Right atrium auricular region (tissue), 2 donors: Measurements from ENCODE around the gene MTMR2. TPM values are rescaled to one million over a fixed set of nuclear protein-coding genes. Genes with fewer than 3 reads are reported as not detected.
"Not testable (repeated sequence)": the region's sequence is repeated elsewhere in the genome, so short reads cannot be mapped to it uniquely, and the experiment has no call there.

Experiments
- DNase-seq: peaks from one replicate; pipeline ENCODE4 v3.0.0-alpha.2; 2019; ENCODE audit warnings: low spot score
- H3K27ac ChIP-seq, 2 donors: fragments of 200-600 bp; sonication (generic); 1 replicate in 1 of 2; 2 replicates in 1 of 2; pipeline ENCODE4 v1.5.1; 2016 to 2019
- H3K27me3 ChIP-seq, 2 donors: fragments of 200-600 bp; sonication (generic); one replicate each; pipeline versions ENCODE4 v1.5.1 to v1.6.0; 2017 to 2019
- H3K36me3 ChIP-seq: fragments of 200-600 bp; sonication (generic); one replicate; pipeline ENCODE4 v1.5.1; 2016
- H3K4me1 ChIP-seq, 2 donors: fragments of 200-600 bp; sonication (generic); one replicate each; pipeline versions ENCODE4 v1.5.1 to v1.6.0; 2017 to 2019
- H3K4me3 ChIP-seq, 2 donors: fragments of 200-600 bp; sonication (generic); 1 replicate in 1 of 2; 2 replicates in 1 of 2; pipeline ENCODE4 v1.5.1; 2017 to 2019; ENCODE audit warnings: mild to moderate bottlenecking in 1 of 2, moderate library complexity in 1 of 2
- H3K9me3 ChIP-seq, 2 donors: fragments of 200-600 bp; sonication (generic); one replicate each; pipeline ENCODE4 v1.5.1; 2019
- CTCF ChIP-seq, 2 donors: fragments of 200-600 bp; sonication (generic); IDR thresholded peaks; one replicate each; pipeline ENCODE4 v1.5.1; 2019; ENCODE audit warnings: antibody characterized with exemption in 2 of 2
- total RNA-seq, 2 donors: library from RNA; depleted of rRNA; stranded (reverse); fragments of >200 nt; gene quantifications; one replicate each; pipeline ENCODE4 v1.1.0, GENCODE V29; 2016

MTMR2 gene
- total RNA-seq, 2 donors from 2014 or later: 14.9 to 15.3 TPM

DNA sequence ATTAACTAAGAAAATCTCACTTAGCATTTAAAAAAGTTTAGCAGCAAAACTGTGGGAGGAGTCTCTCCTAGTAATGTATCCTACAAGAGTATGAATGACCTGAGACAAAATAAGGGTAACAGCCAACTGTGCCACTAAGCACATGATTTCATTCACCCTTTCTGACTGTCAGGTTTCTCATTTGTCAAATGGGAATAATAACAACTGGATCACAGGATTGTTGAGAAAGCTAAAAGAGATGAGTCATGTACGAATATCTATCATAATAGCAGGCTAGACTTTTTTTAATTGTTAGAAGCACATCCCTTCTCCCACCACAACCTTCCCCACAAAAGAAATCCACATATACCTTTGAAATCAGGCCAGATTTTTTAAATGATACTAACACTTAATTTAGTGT, 39.5 kb downstream of the MTMR2 start:
- Histone ChIP-seq H3K4me3 (no peak overlapping the region), H3K27ac (no peak overlapping the region), H3K4me1 (peaks cover 0 to 6% of the 10 kb centered on the region in 2 donors), H3K9me3 (no peaks in the 10 kb centered on the region), H3K36me3 (peaks cover 10% of the 10 kb centered on the region), H3K27me3 (no peaks in the 10 kb centered on the region)
- DNase-seq: no peak
- TF ChIP-seq CTCF (IDR thresholded peaks at IDR 0.05): no peak

DNA sequence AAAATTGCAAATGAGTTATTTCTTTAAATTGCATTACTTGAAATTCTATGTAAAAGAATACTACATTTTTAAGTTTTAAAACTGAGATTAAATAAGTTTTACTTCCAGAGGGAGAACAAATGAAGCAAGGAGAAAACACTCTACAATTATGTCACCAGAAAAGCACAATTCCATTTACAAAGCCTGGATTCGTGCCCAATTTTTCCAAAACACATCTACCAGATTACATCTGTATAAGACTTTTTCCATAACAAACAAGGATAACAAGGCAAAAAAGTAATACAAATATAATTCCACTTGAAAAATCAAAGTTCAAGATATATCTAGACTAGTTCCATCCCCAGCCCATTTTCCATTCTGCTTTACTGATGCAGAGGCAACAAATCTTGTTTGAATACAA, 40.5 kb downstream of the MTMR2 start:
- no peak for DNase-seq
- no peak for TF ChIP-seq CTCF (IDR thresholded peaks at IDR 0.05)
- peaks cover 10% of the 10 kb centered on the region for H3K36me3 ChIP-seq
- H3K4me3 ChIP-seq: no peak overlapping the region
- H3K27ac ChIP-seq: no peak overlapping the region
- peaks cover 0 to 6% of the 10 kb centered on the region in 2 donors for H3K4me1 ChIP-seq
- no peaks in the 10 kb centered on the region for H3K27me3 ChIP-seq
- no peaks in the 10 kb centered on the region for H3K9me3 ChIP-seq

GRCh38 chr11:95877291-95877690, 46.6 kb downstream of the MTMR2 start:
- DNase-seq: no peak
- no peak for TF ChIP-seq CTCF (IDR thresholded peaks at IDR 0.05)
- no peaks in the 10 kb centered on the region for H3K4me1 ChIP-seq
- H3K9me3 ChIP-seq: no peaks in the 10 kb centered on the region
- H3K27me3 ChIP-seq: no peaks in the 10 kb centered on the region
- H3K36me3 ChIP-seq: no peaks in the 10 kb centered on the region
- no peak overlapping the region for H3K27ac ChIP-seq
- H3K4me3 ChIP-seq: no peak overlapping the region

DNA sequence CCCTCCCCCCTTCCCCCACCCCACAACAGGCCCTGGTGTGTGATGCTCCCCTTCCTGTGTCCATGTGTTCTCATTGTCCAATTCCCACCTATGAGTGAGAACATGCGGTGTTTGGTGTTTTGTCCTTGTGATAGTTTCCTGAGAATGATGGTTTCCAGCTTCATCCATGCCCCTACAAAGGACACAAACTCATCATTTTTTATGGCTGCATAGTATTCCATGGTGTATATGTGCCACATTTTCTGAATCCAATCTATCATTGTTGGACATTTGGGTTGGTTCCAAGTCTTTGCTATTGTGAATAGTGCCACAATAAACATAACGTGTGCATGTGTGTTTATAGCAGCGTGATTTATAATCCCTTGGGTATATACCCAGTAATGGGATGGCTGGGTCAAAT, 53.0 kb downstream of the MTMR2 start:
- not testable (repeated sequence) for H3K9me3 ChIP-seq, H3K27ac ChIP-seq, H3K4me1 ChIP-seq, H3K4me3 ChIP-seq, H3K27me3 ChIP-seq, DNase-seq, H3K36me3 ChIP-seq

GRCh38 chr11:95867105-95867504, 56.8 kb downstream of the MTMR2 start:
- Histone ChIP-seq H3K27ac (no peak overlapping the region), H3K36me3 (peaks cover 16% of the 10 kb centered on the region), H3K9me3 (no peaks in the 10 kb centered on the region), H3K4me1 (no peaks in the 10 kb centered on the region), H3K4me3 (no peak overlapping the region), H3K27me3 (no peaks in the 10 kb centered on the region)
- TF ChIP-seq CTCF (IDR thresholded peaks at IDR 0.05): no peak
- DNase-seq: no peak

GRCh38 chr11:95863486-95864140, 60.3 kb downstream of the MTMR2 start:
- peaks cover 16% of the 10 kb centered on the region for H3K36me3 ChIP-seq
- H3K27ac ChIP-seq: no peak overlapping the region
- no peak for TF ChIP-seq CTCF (IDR thresholded peaks at IDR 0.05)
- no peaks in the 10 kb centered on the region for H3K9me3 ChIP-seq
- no peaks in the 10 kb centered on the region for H3K4me1 ChIP-seq
- H3K4me3 ChIP-seq: no peak overlapping the region
- DNase-seq: no peak
- H3K27me3 ChIP-seq: no peaks in the 10 kb centered on the region

GRCh38 chr11:95860024-95860423, 63.9 kb downstream of the MTMR2 start:
- H3K36me3 ChIP-seq: peaks cover 29% of the 10 kb centered on the region
- H3K4me3 ChIP-seq, H3K27ac ChIP-seq, H3K4me1 ChIP-seq, H3K9me3 ChIP-seq, DNase-seq, H3K27me3 ChIP-seq: not testable (repeated sequence)

GRCh38 chr11:95854362-95854761, 69.5 kb downstream of the MTMR2 start:
- not testable (repeated sequence) for H3K4me1 ChIP-seq, H3K27me3 ChIP-seq, H3K27ac ChIP-seq, DNase-seq, H3K4me3 ChIP-seq, H3K9me3 ChIP-seq
- peaks cover 27% of the 10 kb centered on the region for H3K36me3 ChIP-seq
